CD8-positive, alpha-beta memory T cell (primary cell): ENCODE data around the gene LRRC72. TPM values are rescaled to one million over a fixed set of nuclear protein-coding genes. Genes with fewer than 3 reads are reported as not detected.

Source experiments
- CTCF ChIA-PET: fragments of 350-600 bp; sonication (Branson Sonifier 250); formaldehyde crosslinking; loops from one replicate; lab custom pipeline; 2021; ENCODE audit warnings: antibody characterized with exemption; lab: Charles Lee
- POLR2A ChIA-PET: fragments of 350-600 bp; sonication (Branson Sonifier 250); formaldehyde crosslinking; loops from one replicate; lab custom pipeline; 2021; ENCODE audit warnings: antibody characterized with exemption; lab: Charles Lee
- DNase-seq, 5 donors: peaks; one replicate each; pipeline versions ENCODE4 v3.0.0 to v3.0.0-alpha.2; 2020 to 2022; ENCODE audit warnings: mixed read lengths in 1 of 5
- H3K27ac ChIP-seq: one replicate; pipeline ENCODE4 v1.7.0; 2013; ENCODE audit warnings: low read depth, mild to moderate bottlenecking, low read length, moderate library complexity
- H3K27me3 ChIP-seq: 2 replicates; pipeline ENCODE4 v1.7.0; 2013; ENCODE audit warnings: low read length, mild to moderate bottlenecking; ENCODE audit not compliant: insufficient read depth, poor library complexity, severe bottlenecking
- H3K36me3 ChIP-seq: 2 replicates; pipeline ENCODE4 v1.7.0; 2013; ENCODE audit warnings: mild to moderate bottlenecking, low read length, moderate library complexity; ENCODE audit not compliant: insufficient read depth
- H3K4me1 ChIP-seq: 2 replicates; pipeline ENCODE4 v1.7.0; 2013; ENCODE audit warnings: mild to moderate bottlenecking, low read length, moderate library complexity; ENCODE audit not compliant: insufficient read depth
- H3K4me3 ChIP-seq: 2 replicates; pipeline ENCODE4 v1.7.0; 2013; ENCODE audit warnings: mild to moderate bottlenecking, low read length
- H3K9me3 ChIP-seq: 2 replicates; pipeline ENCODE4 v1.7.0; 2013; ENCODE audit warnings: mild to moderate bottlenecking, low read length
- H3K27ac Mint-ChIP-seq, 8 donors: one replicate each; pipeline ENCODE4 v1.8.0; 2020 to 2021; ENCODE audit warnings: mixed read lengths in 8 of 8, mild to moderate bottlenecking in 6 of 8, inconsistent platforms in 3 of 8, moderate library complexity in 3 of 8
- H3K27me3 Mint-ChIP-seq, 2 donors: one replicate each; pipeline ENCODE4 v1.8.0; 2020 to 2021; ENCODE audit warnings: mixed read lengths in 2 of 2, mild to moderate bottlenecking in 1 of 2, moderate library complexity in 1 of 2
- H3K36me3 Mint-ChIP-seq, 3 donors: one replicate each; pipeline ENCODE4 v1.8.0; 2020 to 2021; ENCODE audit warnings: mixed read lengths in 3 of 3, inconsistent platforms in 1 of 3, mild to moderate bottlenecking in 1 of 3
- H3K4me1 Mint-ChIP-seq, 3 donors: one replicate each; pipeline ENCODE4 v1.8.0; 2020 to 2021; ENCODE audit warnings: mixed read lengths in 3 of 3, inconsistent platforms in 1 of 3, mild to moderate bottlenecking in 1 of 3
- H3K4me3 Mint-ChIP-seq, 7 donors: one replicate each; pipeline ENCODE4 v1.8.0; 2020 to 2021; ENCODE audit warnings: mixed read lengths in 7 of 7, mild to moderate bottlenecking in 6 of 7, moderate library complexity in 4 of 7, inconsistent platforms in 2 of 7
- H3K9me3 Mint-ChIP-seq, 5 donors: one replicate each; pipeline ENCODE4 v1.8.0; 2020 to 2022; ENCODE audit warnings: mixed read lengths in 5 of 5, mild to moderate bottlenecking in 3 of 5, moderate library complexity in 2 of 5, inconsistent platforms in 1 of 5
- polyA plus RNA-seq: library from polyadenylated mRNA; unstranded; fragments of 300-500 nt; fragmentation: Illumina TruSeq; gene quantifications from one replicate; pipeline ENCODE4 v1.2.3, GENCODE V29; 2021
- total RNA-seq, 2 experiments: library from RNA; stranded (reverse); gene quantifications; one replicate each; pipeline ENCODE4 v1.2.3, GENCODE V29; 2021

LRRC72 gene
- total RNA-seq (not detected), polyA plus RNA-seq (not detected)

DNA sequence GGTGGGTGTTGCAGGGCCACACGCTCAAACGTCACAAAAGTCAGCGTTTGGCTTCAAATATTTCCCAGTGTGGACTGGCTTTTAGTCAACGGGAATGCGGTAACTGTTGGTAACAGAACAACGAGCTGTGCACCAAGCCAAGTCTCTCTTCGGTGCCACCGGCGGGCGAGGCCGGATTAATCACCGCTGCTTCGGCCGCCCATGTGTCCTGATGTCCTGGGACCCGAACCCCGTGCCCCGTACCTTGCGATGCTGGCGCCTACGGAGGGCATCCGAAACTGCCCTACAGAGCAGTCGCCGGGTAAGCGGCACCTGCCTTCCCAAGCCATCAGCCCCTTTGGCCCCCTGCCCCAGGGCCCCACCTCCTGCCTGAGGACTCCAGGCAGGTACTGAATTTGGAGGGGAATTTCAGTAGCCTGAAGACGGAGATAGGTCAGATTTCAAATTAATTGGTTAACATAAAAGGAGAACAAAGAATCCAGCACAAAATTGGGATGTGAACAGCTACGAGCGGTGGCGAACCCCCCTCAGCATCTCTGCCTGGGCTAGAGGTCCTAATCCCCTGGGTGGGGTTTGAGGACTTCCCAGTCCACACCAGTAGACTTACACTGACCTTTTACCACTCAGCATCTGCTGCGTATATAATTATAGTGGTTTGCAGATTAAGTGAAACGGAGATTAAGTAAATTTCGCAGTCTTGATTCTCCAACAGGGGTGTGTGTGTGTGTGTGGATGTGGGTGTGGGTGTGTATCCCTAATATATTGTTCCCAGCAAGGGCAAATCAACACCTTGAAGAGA is at the start of gene LRRC72:
Gene LRRC72, plus strand, starts transcription at position 84 of the 799 bp plus-strand sequence. Its CDS starts 128 bp downstream, at position 212.
- ChIA-PET POLR2A (no interaction called here), CTCF (no interaction called here)
- no peaks in the 10 kb centered on the region for H3K27me3 ChIP-seq
- H3K4me1 ChIP-seq: no peaks in the 10 kb centered on the region
- H3K4me3 Mint-ChIP-seq: no peak within 1 kb of the TSS
- no peak within 1 kb of the TSS for H3K27ac ChIP-seq
- H3K9me3 Mint-ChIP-seq: no peaks in the 10 kb centered on the region
- no peaks in the 10 kb centered on the region for H3K27me3 Mint-ChIP-seq
- H3K27ac Mint-ChIP-seq: no peak within 1 kb of the TSS
- no peaks in the 10 kb centered on the region for H3K36me3 Mint-ChIP-seq
- H3K36me3 ChIP-seq: no peaks in the 10 kb centered on the region
- H3K4me1 Mint-ChIP-seq: no peaks in the 10 kb centered on the region
- no peak for DNase-seq
- H3K4me3 ChIP-seq: no peak within 1 kb of the TSS
- no peaks in the 10 kb centered on the region for H3K9me3 ChIP-seq

GRCh38 chr7:16479161-16479560 is 47.5 kb upstream of the LRRC72 start:
- H3K36me3 Mint-ChIP-seq: no peaks in the 10 kb centered on the region
- Histone ChIP-seq H3K27me3 (no peaks in the 10 kb centered on the region), H3K36me3 (no peaks in the 10 kb centered on the region), H3K4me3 (no peak overlapping the region), H3K4me1 (no peaks in the 10 kb centered on the region), H3K27ac (no peak overlapping the region), H3K9me3 (no peaks in the 10 kb centered on the region)
- H3K4me3 Mint-ChIP-seq: no peak overlapping the region
- no peak overlapping the region for H3K27ac Mint-ChIP-seq
- peaks cover 4 to 9% of the 10 kb centered on the region in 2 donors for H3K27me3 Mint-ChIP-seq
- DNase-seq: no peak
- CTCF ChIA-PET: no interaction called here
- POLR2A ChIA-PET: no interaction called here
- no peaks in the 10 kb centered on the region for H3K9me3 Mint-ChIP-seq
- no peaks in the 10 kb centered on the region for H3K4me1 Mint-ChIP-seq

- H3K9me3 Mint-ChIP-seq: no peaks in the 10 kb centered on the region
- POLR2A ChIA-PET: no interaction called here
Observed at GRCh38 chr7:16479591-16479990, 47.0 kb upstream of the LRRC72 start.

DNA sequence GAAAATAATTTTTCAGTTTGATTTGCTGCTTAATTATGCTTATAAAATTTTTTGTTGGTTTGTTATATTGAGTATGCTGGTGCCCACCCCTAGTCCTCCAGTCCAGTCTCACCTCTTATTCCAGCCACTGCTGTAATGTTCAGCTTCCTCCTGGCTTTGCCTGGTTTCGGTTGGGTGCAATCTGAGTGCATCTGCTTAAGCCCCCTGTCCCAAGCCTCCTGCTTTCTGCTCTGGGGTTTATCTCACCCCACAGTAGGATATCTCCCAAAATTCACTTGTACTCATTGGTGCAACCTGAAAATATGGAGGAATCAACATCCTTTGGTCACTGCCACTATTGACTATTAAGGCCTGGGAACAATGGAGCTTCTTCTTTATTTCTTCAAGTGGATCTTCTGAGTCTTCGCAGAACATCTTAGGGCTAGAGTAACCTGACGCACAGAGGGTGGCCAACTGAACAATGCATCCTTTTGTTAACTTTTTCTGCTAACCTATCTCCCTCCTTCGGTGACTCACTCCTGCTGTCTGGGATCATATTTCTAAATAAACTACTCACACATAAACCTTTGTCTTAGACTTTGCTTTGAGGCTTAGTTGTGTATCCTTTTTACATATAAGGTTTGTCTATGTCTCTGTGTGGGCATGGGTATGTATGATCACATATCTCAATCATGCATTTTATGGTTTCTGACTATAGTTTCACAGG is 42.0 kb upstream of the LRRC72 start:
- Histone ChIP-seq H3K4me1 (no peaks in the 10 kb centered on the region), H3K9me3 (no peaks in the 10 kb centered on the region), H3K4me3 (no peak overlapping the region), H3K27me3 (no peaks in the 10 kb centered on the region), H3K27ac (no peak overlapping the region), H3K36me3 (no peaks in the 10 kb centered on the region)
- POLR2A ChIA-PET: no interaction called here
- Mint-ChIP-seq H3K36me3 (peaks cover 0 to 3% (median 0%) of the 10 kb centered on the region in 3 donors), H3K4me1 (no peaks in the 10 kb centered on the region), H3K4me3 (no peak overlapping the region), H3K27ac (no peak overlapping the region), H3K9me3 (no peaks in the 10 kb centered on the region), H3K27me3 (peaks cover 2 to 3% of the 10 kb centered on the region in 2 donors)
- no peak for DNase-seq
- CTCF ChIA-PET: no interaction called here

More at GRCh38 chr7:16479591-16479990, 47.0 kb upstream of the LRRC72 start:
- Histone ChIP-seq H3K4me3 (no peak overlapping the region), H3K27ac (no peak overlapping the region), H3K4me1 (no peaks in the 10 kb centered on the region), H3K27me3 (no peaks in the 10 kb centered on the region), H3K36me3 (no peaks in the 10 kb centered on the region), H3K9me3 (no peaks in the 10 kb centered on the region)
- H3K27ac Mint-ChIP-seq: no peak overlapping the region
- H3K27me3 Mint-ChIP-seq: peaks cover 2 to 6% of the 10 kb centered on the region in 2 donors
- H3K4me1 Mint-ChIP-seq: no peaks in the 10 kb centered on the region
- CTCF ChIA-PET: no interaction called here
- DNase-seq: no peak
- no peaks in the 10 kb centered on the region for H3K36me3 Mint-ChIP-seq
- no peak overlapping the region for H3K4me3 Mint-ChIP-seq

GRCh38 chr7:16491148-16491547 is 35.5 kb upstream of the LRRC72 start:
- no peak for DNase-seq
- H3K4me3 Mint-ChIP-seq: no peak overlapping the region
- no peaks in the 10 kb centered on the region for H3K4me1 Mint-ChIP-seq
- Histone ChIP-seq H3K27ac (no peak overlapping the region), H3K9me3 (no peaks in the 10 kb centered on the region), H3K36me3 (no peaks in the 10 kb centered on the region), H3K4me1 (no peaks in the 10 kb centered on the region), H3K4me3 (no peak overlapping the region), H3K27me3 (no peaks in the 10 kb centered on the region)
- H3K9me3 Mint-ChIP-seq: no peaks in the 10 kb centered on the region
- H3K36me3 Mint-ChIP-seq: peaks cover 0 to 3% (median 0%) of the 10 kb centered on the region in 3 donors
- ChIA-PET CTCF (no interaction called here), POLR2A (no interaction called here)
- H3K27ac Mint-ChIP-seq: no peak overlapping the region
- peaks cover 2 to 10% of the 10 kb centered on the region in 2 donors for H3K27me3 Mint-ChIP-seq

DNA sequence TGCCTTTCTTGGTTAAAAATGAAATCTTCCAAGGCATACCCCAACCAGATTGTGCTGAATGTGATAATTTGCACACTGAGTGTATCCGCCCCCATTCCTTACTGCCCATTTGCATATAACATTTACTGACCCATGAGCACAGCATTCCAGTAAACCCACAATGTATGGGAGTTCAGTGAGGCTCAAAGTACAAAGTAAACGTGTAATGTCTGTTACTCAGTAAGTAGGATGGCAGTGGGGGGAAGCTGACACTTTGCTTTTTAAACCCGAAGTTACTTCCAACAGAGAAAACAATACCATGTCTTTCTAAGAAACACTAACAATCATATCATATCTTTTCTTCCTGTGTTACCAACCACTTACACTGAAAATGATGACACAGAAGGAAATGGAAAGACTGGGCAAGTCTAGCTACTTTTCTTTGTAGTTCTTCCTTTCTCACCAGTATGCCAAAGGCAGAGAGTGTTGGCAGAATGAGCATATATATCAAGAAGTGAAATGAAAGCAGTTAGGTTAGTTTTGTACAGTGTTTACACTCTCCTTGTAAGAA is 34.0 kb upstream of the LRRC72 start:
- Histone ChIP-seq H3K4me1 (no peaks in the 10 kb centered on the region), H3K4me3 (no peak overlapping the region), H3K27me3 (no peaks in the 10 kb centered on the region), H3K27ac (no peak overlapping the region), H3K36me3 (no peaks in the 10 kb centered on the region), H3K9me3 (no peaks in the 10 kb centered on the region)
- peaks cover 2 to 10% of the 10 kb centered on the region in 2 donors for H3K27me3 Mint-ChIP-seq
- CTCF ChIA-PET: no interaction called here
- no peaks in the 10 kb centered on the region for H3K4me1 Mint-ChIP-seq
- no peak overlapping the region for H3K27ac Mint-ChIP-seq
- no peak for DNase-seq
- POLR2A ChIA-PET: no interaction called here
- no peaks in the 10 kb centered on the region for H3K9me3 Mint-ChIP-seq
- no peaks in the 10 kb centered on the region for H3K36me3 Mint-ChIP-seq
- no peak overlapping the region for H3K4me3 Mint-ChIP-seq

DNA sequence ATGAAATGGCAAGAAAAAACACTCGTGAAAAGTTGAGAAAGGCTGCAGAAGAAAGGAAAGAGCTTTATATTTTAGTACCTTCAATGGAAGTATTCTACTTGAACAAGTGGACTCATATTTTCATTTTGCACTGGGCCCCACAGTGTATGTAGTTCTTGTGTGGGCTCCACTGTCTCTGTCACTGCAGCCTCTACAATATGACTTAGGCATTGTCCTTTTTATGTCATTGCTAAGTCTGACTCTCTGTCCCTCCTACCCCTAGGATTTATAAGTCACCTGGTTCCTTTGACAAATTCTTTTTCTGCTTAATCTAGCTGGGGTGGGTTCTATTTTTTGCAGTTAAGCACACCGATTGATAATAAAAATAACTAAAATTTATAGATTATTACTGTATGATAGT is 33.4 kb upstream of the LRRC72 start:
- ChIA-PET POLR2A (no interaction called here), CTCF (no interaction called here)
- H3K27me3 Mint-ChIP-seq: peaks cover 2 to 10% of the 10 kb centered on the region in 2 donors
- Histone ChIP-seq H3K9me3 (no peaks in the 10 kb centered on the region), H3K4me1 (no peaks in the 10 kb centered on the region), H3K27me3 (no peaks in the 10 kb centered on the region), H3K4me3 (no peak overlapping the region), H3K36me3 (no peaks in the 10 kb centered on the region), H3K27ac (no peak overlapping the region)
- no peaks in the 10 kb centered on the region for H3K9me3 Mint-ChIP-seq
- H3K27ac Mint-ChIP-seq: no peak overlapping the region
- no peak overlapping the region for H3K4me3 Mint-ChIP-seq
- DNase-seq: no peak
- no peaks in the 10 kb centered on the region for H3K4me1 Mint-ChIP-seq
- H3K36me3 Mint-ChIP-seq: no peaks in the 10 kb centered on the region

DNA sequence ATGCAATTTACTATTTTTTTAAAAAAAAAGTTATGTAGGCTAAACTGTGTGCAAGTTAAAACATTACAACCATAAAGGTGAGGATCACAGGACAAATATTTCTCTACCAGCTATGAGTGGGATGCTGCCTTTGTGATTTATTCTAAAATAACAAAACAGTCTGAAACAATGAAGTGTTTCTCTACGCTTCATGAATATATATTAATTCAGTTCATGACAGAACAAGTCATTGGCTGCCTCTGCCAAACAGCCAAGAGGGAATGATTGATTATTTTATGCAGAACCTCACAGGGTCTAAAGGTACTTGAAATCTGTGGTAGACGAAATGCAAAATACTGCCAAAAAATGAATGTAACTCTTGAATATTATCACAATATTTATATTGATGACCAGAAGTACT is 32.1 kb upstream of the LRRC72 start:
- no peak overlapping the region for H3K4me3 Mint-ChIP-seq
- ChIA-PET CTCF (no interaction called here), POLR2A (no interaction called here)
- H3K27me3 Mint-ChIP-seq: peaks cover 2 to 10% of the 10 kb centered on the region in 2 donors
- no peak overlapping the region for H3K27ac Mint-ChIP-seq
- Histone ChIP-seq H3K9me3 (no peaks in the 10 kb centered on the region), H3K27me3 (no peaks in the 10 kb centered on the region), H3K36me3 (no peaks in the 10 kb centered on the region), H3K27ac (no peak overlapping the region), H3K4me1 (no peaks in the 10 kb centered on the region), H3K4me3 (no peak overlapping the region)
- no peaks in the 10 kb centered on the region for H3K4me1 Mint-ChIP-seq
- no peaks in the 10 kb centered on the region for H3K36me3 Mint-ChIP-seq
- H3K9me3 Mint-ChIP-seq: no peaks in the 10 kb centered on the region
- DNase-seq: no peak
